GM18517 (cell line): ENCODE results near the gene LDLRAD2.
"Not testable (repeated sequence)": the region's sequence is repeated elsewhere in the genome, so short reads cannot be mapped to it uniquely, and the experiment has no call there.

Experiments
- ATAC-seq: cut with Tn5 transposase; IDR thresholded peaks from one replicate; pipeline ENCODE4 v1.9.1; 2021; ENCODE audit warnings: mild to moderate bottlenecking, moderate library complexity; ENCODE audit not compliant: unreplicated experiment

The LDLRAD2 gene, protein sequence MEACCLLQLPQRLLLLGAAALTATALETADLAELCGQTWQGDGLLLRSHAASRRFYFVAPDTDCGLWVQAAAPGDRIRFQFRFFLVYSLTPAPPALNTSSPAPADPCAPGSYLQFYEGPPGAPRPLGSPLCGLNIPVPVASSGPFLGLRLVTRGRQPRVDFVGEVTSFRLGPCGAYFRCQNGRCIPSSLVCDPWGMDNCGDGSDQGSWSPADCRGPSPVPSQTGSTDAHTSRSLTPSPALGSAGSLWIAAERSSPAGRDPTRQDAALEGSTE

DNA sequence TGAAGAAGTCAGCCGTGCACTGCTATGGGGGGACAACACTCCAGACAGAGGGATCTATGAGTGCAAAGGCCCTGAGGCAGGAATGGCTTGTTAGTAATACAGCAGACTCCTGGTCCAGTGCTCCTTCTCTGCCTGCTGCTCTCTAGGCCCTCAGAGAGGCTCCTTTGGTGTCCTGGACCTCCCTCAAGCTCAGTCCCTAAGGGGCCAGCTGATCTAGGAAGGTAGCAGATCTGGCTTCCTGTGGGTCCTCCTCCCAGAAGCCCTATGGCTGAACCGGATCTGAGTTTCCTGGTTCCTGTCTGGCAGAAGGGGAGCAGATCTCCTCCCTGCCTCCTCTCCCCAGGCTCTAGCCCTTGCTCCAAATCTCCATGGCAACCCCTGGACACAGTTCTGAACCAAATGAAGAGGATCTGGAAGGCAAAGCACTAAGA lies at the start of gene LDLRAD2:
LDLRAD2 (plus strand) TSS at position 391 of the 431 bp plus-strand sequence. CDS start 187 bp downstream, outside the sequence.
- ATAC-seq, result no peak

DNA sequence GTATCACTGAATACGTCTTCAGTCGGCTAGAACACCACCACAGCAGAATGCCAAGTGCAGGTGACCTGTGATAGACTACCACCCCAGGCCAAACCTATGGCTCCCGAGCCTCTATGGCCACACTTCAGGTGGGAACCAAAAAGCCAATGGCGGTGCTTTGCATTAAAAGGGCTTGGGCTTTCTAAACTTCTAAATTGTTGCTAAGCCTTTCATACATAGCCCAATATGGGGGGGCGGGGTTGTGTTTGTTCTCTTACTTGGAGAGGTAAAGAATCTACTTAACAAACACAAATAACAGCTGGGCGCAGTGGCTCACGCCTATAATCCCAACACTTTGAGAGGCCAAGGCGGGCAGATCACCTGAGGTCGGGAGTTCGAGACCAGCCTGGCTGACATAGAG lies 48.8 kb upstream of the LDLRAD2 start:
- ATAC-seq, result no peak

DNA sequence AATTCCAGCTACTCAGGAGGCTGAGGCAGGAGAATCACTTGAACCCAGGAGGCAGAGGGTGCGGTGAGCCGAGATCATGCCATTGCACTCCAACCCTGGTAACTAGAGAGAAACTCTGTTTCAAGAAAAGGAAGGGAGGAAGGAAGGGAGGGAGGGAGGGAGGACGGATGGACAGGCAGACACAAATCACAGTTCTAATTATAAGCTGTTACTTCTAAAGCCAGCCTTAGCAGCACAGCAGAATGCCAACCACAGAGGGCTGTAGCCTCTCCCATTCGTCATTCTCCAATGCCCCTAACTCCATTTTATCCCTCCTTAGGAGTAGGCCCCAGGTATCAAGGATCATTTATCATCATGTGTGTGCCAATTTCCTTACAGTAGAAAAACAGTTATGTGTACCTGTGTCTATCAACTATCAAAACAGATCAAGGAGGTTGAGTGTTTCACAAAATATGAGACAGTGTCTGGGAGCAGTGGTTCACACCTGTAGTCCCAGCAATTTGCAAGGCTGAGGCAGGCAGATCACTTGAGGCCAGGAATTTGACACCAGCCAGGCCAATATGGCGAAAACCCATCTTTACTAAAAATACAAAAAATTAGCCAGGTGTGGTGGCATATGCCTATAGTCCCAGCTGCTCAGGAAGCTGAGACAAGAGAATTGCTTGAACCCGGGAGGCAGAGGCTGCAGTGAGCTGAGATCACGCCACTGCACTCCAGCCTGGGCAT lies 48.2 kb upstream of the LDLRAD2 start:
- no peak for ATAC-seq

DNA sequence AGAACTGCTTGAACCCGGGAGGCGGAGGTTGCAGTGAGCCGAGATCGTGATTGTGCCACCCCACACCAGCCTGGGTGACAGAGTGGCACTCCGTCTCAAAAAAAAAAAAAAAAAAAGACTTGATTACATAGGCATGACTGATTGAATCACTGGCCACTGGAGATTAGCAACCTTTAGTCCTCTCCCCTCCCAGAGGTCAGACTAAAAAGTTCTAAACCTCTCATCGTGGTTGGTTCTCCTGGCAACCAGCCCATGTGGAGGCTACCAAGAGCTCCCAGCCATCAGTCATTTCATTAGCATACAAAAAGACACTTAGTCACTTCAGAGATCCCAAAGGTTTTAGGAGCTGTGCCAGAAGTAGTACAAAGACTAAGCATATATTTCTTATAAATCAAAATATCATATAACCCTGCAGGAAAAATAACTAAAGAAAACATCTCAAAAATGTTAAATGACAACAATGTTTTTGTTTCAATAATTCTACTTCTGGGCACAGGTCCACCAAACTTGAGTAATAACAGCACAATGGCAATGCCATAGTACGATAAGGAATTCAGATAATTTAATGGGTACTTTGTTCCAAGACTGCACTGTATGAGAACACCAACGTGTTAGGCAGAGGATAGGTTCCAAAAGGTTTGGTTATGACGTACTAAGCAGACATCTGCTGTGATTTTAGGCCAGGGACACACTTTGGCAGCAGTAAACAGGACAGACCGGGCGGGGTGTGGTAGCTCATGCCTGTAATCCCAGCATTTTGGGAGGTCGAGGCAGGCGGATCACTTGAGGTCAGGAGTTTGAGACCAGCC lies 47.2 kb upstream of the LDLRAD2 start:
- ATAC-seq, result no peak

DNA sequence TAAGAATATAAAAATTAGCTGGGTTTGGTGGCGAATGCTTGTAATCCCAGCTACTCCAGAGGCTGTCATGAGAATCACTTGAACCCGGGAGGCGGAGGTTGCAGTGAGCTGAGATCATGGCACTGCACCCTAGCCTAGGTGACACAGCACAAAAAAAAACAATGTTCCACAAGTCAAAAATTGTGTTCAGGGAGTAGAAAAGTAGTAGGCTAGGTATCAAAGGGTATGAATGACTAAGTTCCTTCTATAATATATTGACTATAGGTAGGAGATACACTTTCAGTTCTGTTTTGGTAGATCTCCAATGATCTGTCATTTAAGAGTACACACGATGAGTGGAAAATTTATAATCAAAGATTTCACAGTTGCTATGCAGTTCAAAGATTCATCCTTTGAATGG lies 45.9 kb upstream of the LDLRAD2 start:
- ATAC-seq, result no peak

DNA sequence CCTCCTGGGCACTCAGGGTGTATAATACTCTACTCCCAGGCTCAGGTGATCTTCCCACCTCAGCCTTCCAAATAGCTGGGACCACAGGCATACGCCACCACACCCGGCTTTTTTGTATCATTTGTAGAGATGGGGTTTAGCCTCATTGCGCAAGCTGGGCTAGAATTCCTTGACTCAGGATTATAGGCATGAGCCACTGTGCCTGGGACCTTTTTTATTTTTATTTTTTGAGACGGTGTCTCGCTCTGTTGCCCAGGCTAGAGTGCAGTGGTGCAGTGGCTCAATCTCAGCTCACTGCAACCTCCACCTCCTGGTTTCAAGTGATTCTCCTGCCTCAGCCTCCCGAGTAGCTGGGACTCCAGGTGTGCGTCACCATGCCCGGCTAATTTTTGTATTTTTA lies 45.0 kb upstream of the LDLRAD2 start:
- ATAC-seq, result not testable (repeated sequence)

DNA sequence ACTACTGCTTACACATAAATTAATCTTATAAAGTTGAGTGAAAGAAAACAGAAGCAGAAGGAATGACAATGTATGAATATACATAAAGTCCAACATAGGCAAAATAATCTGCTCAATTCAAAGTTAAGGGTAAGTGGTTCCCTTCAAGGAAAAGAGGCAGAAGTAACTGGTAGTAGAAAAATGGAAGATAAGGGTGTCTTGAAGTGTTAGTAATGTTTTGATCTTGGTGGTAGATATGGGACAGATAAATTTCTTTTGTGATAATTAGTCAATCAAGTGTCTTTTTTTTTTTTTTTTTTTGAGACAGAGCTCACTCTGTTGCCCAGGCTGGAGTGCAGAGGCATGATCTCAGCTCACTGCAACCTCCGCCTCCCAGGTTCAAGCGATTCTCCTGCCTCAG lies 41.9 kb upstream of the LDLRAD2 start:
- ATAC-seq, result no peak

DNA sequence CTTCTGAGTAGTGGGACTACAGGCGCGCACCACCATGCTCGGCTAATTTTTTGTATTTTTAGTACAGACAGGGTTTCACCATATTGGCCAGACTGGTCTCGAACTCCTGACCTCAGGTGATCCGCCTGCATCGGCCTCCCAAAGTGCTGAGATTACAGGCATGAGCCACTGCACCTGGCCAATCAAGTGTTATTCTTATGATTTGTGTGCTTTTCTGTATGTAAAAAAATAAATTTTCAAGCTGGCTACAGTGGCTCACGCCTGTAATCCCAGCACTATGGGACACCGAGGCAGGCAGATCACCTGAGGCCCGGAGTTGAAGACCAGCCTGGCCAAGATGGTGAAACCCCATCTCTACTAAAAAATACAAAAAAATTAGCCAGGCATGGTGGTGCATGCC lies 41.5 kb upstream of the LDLRAD2 start:
- ATAC-seq, result not testable (repeated sequence)

DNA sequence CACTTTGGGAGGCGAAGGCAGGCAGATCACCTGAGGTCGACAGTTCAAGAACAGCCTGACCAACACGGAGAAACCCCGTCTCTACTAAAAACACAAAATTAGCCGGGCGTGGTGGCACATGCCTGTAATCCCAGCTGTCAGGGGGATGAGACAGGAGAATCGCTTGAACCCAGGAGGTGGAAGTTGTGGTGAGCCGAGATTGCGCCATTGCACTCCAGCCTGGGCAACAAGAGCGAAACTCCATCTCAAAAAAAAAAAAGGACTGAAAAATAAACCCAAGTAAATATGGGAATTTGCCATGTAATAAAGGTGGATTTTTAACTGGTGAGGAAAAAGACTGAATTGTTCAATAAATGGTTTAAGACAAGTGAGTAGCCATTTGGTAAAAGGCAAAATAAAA lies 40.4 kb upstream of the LDLRAD2 start:
- ATAC-seq, result not testable (repeated sequence)

DNA sequence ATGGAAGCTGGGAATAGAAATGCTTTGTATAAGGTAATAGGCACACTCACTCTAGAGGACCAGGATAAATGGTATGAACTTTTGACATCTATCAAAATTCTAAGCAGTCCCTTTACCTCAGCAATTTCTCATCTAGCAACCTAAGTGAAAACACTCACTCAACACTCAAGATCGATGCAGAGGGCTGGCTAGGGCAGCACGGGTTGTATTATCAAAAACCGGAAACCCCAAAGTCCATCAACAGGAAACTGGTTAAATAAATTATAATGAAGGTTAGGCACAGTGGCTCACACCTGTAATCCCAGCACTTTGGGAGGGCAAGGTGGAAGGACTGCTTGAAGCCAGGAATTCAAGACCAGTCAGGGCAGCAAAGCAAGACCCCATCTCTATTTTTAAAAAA lies 38.5 kb upstream of the LDLRAD2 start:
- no peak for ATAC-seq

DNA sequence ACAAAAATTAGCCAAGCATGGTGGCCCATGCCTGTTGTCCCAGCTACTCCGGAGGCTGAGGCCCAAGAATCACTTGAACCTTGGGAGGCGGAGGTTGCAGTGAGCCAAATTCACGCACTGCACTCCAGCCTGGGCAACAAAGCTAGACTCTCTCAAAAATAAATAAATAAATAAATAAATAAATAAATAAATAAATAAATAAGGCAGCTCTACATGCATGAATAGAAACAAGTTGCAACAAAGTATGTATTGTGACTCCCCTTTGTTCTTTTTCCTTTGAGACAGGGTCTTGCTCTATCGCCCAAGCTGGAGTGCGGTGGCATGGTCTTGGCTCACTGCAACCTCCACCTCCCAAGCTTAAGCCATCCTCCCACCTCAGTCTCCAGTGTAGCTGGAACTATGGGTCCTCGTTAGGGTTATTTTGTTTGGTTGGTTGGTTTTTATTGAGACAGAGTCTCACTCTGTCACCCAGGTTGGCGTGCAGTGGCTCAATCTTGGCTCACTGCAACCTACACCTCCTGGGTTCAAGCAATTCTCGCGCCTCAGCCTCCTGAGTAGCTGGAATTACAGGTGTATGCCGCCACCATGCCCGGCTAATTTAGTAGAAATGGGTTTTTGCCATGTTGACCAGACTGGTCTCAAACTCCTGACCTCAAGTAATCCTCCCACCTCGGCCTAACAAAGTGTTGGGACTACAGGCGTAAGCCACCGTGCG lies 37.1 kb upstream of the LDLRAD2 start:
- no peak for ATAC-seq

DNA sequence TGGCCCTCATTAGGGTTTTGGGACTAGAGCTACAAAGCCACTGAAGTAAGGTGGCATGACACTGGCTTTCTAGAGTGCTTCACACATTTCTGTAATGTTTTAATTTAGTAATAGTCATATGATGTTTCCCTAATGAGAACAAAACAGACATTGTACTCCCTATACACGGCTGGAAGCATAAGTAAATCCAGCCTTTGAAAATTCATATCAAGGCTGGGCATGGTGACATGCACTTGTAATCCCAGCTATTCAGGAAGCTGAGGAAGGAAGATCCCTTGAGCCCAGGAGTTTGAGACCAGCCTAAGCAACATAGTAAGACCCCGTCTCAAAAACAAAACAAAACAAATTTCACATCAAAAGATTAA lies 36.5 kb upstream of the LDLRAD2 start:
- ATAC-seq, result no peak

DNA sequence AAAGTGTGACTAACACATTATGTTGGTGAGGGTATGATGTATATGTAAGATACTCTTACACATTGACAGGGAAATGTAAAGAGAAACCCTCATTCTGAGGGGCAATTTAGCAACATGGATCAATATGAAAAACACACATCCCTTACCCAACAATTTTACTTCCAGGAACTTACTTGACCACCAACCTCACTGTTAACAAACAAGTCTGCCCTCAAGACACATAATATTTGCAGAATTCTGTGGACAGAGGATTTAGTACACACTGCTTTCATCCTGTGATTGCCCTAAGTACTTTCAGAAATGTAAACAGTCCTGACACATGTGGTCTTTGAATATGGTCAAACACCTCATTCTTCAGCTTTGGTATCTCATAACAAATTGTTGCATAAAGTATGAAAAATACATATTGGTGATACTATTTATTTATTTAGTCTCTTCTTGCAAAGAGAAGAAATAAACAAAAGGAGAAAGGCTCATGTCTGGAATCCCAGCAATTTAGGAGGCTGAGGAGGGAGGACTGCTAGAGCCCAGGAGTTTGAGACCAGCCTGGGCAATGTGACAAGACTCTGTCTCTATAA lies 36.0 kb upstream of the LDLRAD2 start:
- ATAC-seq, result no peak

DNA sequence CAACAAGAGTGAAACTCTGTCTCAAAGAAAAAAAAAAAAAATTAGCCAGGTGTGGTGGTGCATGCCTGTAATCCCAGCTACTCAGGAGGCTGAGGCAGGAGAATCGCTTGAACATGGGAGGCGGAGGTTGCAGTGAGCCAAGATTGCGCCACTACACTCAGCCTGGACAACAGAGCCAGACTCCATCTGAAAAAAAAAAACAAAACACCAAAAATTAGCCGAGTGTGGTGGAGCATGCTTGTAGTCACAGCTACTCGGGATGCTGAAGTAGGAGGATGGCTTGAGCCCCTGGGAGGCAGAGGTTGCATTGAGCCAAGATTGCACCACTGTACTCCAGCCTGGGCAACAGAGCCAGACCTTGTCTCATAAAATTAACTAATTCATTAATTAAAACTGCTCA lies 35.1 kb upstream of the LDLRAD2 start:
- not testable (repeated sequence) for ATAC-seq

DNA sequence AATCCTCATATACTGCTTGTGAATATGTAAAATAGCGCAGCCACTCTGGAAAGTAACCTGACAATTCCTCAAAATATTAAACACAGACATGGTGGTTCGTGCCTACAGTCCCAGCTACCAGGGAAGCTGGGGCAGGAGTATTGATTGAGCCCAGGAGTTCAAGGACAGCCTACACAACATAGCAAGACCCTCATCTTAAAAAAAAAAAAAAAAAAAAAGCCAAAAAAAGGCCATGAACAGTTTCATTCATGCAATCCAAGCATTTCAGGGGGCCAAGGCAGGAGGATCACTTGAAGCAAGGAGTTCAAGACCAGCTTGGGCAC lies 33.7 kb upstream of the LDLRAD2 start:
- no peak for ATAC-seq

DNA sequence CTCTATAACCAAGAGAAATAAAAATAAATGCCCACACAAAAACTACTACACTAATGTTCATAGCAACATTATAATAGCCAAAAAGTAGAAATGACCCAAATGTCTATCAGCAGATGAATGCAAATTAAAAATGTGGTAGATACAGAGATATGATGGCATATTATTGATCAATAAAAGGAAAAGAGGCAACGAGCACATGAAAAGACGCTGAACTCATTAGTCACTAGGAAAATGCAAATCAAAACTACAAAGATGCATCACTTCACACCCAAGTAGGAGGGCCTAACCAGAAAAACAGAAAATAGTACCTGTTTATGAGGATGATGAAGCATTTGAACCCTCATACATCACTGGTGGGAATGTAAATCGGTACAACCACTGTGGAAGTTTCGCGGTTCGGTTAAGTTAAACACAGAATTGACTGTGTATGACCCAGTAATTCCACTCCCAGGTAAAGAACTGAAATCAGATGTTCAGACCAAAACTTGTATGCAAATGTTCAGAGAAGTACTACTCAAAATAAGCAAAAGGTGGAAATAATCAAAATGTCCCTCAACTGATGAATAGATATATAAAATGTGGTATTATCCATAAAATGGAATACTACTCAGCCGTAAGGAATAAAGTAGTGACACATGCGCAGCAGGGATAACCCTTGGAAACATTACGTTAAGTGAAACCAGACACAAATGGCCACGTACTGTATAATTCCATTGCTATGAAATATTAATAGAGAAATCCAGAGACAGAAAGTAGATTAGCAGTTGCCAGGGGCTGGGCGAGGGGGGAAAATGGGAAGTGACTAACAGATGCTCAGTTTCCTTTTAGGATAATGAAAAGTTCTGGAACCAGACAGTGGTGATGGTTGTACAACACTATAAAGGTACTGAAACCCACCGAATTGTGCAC lies 32.2 kb upstream of the LDLRAD2 start:
- no peak for ATAC-seq

DNA sequence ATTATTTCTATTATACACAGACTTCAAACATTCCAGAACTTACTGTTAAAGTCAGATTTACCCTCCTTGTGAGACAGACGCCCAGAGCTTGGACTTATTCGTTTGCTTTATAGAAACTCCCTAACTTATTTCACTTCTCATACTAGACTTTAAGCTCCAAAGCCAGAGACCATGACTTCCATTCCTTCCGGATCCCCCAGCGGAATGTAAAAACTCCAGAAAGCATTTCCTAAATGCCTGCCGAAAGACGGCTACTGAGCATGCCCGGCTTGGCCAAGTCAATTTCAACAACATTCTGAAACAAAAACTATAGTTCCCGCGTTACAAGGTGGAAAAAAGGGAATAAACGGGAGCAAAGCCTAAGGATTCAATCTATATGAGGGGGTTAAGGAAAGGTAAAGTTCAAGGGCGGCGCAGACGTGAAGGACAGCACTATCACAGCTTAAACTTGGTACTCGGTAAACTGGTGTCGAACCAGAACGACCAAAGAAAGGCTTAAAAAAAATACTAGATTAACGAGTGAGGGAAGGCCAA lies 30.2 kb upstream of the LDLRAD2 start:
- peak; percentile 19 for ATAC-seq

DNA sequence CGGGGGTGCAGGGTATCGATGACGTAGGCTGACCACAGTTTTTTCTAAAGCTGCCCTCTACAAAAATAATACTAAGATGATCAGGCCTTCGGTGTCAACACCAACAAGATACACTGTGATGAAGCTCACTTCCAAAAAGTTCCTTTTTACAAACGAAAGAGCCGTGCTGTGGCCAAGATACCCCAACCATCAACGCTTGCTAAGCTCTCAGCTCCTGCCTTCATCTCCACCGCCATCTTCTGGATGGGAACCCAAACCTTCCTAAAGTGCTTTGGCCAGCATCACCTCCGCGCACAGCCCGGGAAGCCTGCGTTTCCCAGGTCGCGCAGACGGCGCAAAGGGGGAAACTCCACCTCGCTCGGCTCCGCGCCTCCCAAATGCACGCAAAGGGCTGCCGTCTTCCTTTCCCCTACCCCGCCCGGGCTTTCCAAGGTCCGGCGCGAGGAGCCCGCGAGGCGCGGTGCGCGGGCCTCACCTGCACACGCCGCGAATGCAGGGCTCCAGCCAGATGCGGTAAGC lies 29.7 kb upstream of the LDLRAD2 start:
- peak; percentile 19 for ATAC-seq
